Tibial artery (tissue), 4 donors: Measurements from ENCODE around the gene RFWD3.

Experiments
- DNase-seq, 2 donors: peaks; one replicate each; pipeline ENCODE4 v3.0.0-alpha.2; 2019
- H3K27ac ChIP-seq, 2 donors: fragments of 200-600 bp; sonication (generic) in 1 of 2; 1 replicate in 1 of 2; 2 replicates in 1 of 2; pipeline ENCODE4 v1.5.1; 2018 to 2019; ENCODE audit warnings: mild to moderate bottlenecking in 1 of 2
- H3K27me3 ChIP-seq, 2 donors: fragments of 200-600 bp; sonication (generic) in 1 of 2; one replicate each; pipeline versions ENCODE4 v1.5.1 to v1.6.0; 2016 to 2019
- H3K36me3 ChIP-seq, 3 donors: fragments of 200-600 bp; sonication (generic) in 2 of 3; one replicate each; pipeline ENCODE4 v1.5.1; 2016 to 2019; ENCODE audit warnings: mild to moderate bottlenecking in 2 of 3
- H3K4me1 ChIP-seq, 4 donors: fragments of 200-600 bp; sonication (generic) in 2 of 4; 1 replicate in 3 of 4; 2 replicates in 1 of 4; pipeline ENCODE4 v1.5.1; 2016 to 2019
- H3K4me3 ChIP-seq, 2 donors: fragments of 200-600 bp; sonication (generic) in 1 of 2; 1 replicate in 1 of 2; 2 replicates in 1 of 2; pipeline ENCODE4 v1.5.1; 2018 to 2019; ENCODE audit warnings: mild to moderate bottlenecking in 2 of 2
- H3K9me3 ChIP-seq, 3 donors: fragments of 200-600 bp; sonication (generic) in 1 of 3; one replicate each; pipeline ENCODE4 v1.5.1; 2016 to 2019
- intact Hi-C: fragments of 100-400 bp; cut with DNase I; formaldehyde crosslinking; loops from one replicate; pipeline ENCODE4 v1.15.0; 2023; ENCODE audit warnings: low total_unique reads
- TF ChIP-seq, protein P1 (sequence below), 2 experiments: fragments of 200-600 bp in 1 of 2; fragments of 450-650 bp in 1 of 2; IDR thresholded peaks; one replicate each; pipeline ENCODE4 v1.5.1; 2017 to 2019; ENCODE audit warnings: antibody characterized with exemption in 2 of 2, mild to moderate bottlenecking in 1 of 2, moderate library complexity in 1 of 2

Gene RFWD3

DNA sequence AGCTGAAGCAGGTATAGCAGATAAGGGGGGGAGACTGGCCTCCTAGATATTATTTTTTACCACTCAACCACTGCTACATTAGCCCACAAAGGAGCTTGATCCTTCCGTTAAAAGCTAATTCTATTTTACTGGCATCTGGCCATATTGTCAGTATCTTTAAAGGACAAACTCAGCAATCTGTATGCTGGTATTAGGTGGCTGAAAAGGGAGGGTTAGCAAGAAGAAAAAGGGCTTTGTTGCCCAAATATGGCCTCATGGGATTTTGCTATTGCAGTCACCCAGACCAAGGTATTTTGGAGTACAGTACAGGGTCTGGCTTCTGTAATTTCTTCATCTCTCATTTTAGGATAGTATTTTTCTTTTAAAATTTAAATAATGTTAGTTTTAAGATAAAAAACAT lies 14.4 kb downstream of the RFWD3 start:
- TF ChIP-seq, protein P1, sequence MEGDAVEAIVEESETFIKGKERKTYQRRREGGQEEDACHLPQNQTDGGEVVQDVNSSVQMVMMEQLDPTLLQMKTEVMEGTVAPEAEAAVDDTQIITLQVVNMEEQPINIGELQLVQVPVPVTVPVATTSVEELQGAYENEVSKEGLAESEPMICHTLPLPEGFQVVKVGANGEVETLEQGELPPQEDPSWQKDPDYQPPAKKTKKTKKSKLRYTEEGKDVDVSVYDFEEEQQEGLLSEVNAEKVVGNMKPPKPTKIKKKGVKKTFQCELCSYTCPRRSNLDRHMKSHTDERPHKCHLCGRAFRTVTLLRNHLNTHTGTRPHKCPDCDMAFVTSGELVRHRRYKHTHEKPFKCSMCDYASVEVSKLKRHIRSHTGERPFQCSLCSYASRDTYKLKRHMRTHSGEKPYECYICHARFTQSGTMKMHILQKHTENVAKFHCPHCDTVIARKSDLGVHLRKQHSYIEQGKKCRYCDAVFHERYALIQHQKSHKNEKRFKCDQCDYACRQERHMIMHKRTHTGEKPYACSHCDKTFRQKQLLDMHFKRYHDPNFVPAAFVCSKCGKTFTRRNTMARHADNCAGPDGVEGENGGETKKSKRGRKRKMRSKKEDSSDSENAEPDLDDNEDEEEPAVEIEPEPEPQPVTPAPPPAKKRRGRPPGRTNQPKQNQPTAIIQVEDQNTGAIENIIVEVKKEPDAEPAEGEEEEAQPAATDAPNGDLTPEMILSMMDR (IDR thresholded peaks at IDR 0.05) = no peak
- no peak for DNase-seq
- Histone ChIP-seq H3K27ac (no peak overlapping the region), H3K36me3 (peaks cover 11 to 58% (median 29%) of the 10 kb centered on the region in 3 donors), H3K4me1 (no peaks in the 10 kb centered on the region), H3K27me3 (no peaks in the 10 kb centered on the region), H3K4me3 (no peak overlapping the region), H3K9me3 (no peaks in the 10 kb centered on the region)
- intact Hi-C loops = no loop called here

DNA sequence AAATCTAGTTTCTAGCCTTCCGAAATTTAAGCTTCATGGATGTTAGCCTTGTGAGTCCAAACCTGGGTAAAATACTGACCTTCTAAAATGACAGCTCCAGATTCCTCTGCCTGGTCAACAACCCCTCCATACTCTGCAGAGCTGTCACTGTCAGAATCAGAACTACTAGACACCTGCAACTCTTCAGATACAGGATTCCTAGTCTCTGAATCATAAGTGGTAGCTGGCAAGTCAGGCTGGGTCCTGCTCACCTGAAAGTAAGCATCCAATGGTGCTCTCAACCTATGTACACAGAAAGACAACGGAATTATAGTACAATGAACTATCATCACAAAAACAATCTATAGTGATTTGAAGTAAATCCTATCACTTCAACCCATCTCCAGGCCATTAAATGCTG lies 14.8 kb downstream of the RFWD3 start:
- H3K27me3 ChIP-seq = no peaks in the 10 kb centered on the region
- no peak overlapping the region for H3K4me3 ChIP-seq
- no peak for DNase-seq
- intact Hi-C loops = no loop called here
- H3K36me3 ChIP-seq = peaks cover 11 to 56% (median 30%) of the 10 kb centered on the region in 3 donors
- H3K4me1 ChIP-seq = no peaks in the 10 kb centered on the region
- no peak overlapping the region for H3K27ac ChIP-seq
- no peaks in the 10 kb centered on the region for H3K9me3 ChIP-seq
- TF ChIP-seq, protein P1 (IDR thresholded peaks at IDR 0.05) = no peak

DNA sequence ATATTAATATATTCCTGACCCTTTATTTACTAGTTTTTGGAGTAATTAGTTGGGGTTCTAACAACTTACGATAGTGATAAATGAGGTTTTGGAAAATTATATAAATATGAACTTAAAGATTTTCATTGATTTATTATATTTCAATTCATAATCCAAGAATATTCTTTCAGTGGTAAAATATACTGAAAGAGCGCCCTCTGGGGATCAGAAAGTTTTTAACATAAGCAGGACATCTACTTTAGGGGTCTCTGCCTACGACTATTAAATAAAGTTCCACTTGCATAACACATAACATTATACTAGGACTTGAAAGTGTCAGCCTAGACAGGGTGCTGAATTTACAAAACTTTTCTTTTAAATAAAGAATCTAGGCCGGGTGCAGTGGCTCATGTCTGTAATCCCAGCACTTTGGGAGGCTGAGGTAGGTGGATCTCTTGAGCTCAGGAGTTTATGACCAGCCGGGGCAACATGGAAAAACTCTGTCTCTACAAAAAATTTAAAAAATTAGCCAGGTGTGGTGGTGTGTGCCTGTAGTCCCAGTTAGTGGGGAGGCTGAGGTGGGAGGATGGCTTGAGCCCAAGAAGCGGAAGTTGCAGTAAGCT lies 15.6 kb downstream of the RFWD3 start:
- no peak overlapping the region for H3K4me3 ChIP-seq
- TF ChIP-seq, protein P1 (IDR thresholded peaks at IDR 0.05) = no peak
- H3K9me3 ChIP-seq = no peaks in the 10 kb centered on the region
- intact Hi-C loops = no loop called here
- no peaks in the 10 kb centered on the region for H3K27me3 ChIP-seq
- DNase-seq = no peak
- no peaks in the 10 kb centered on the region for H3K4me1 ChIP-seq
- H3K36me3 ChIP-seq = peaks cover 11 to 63% (median 37%) of the 10 kb centered on the region in 3 donors
- no peak overlapping the region for H3K27ac ChIP-seq

DNA sequence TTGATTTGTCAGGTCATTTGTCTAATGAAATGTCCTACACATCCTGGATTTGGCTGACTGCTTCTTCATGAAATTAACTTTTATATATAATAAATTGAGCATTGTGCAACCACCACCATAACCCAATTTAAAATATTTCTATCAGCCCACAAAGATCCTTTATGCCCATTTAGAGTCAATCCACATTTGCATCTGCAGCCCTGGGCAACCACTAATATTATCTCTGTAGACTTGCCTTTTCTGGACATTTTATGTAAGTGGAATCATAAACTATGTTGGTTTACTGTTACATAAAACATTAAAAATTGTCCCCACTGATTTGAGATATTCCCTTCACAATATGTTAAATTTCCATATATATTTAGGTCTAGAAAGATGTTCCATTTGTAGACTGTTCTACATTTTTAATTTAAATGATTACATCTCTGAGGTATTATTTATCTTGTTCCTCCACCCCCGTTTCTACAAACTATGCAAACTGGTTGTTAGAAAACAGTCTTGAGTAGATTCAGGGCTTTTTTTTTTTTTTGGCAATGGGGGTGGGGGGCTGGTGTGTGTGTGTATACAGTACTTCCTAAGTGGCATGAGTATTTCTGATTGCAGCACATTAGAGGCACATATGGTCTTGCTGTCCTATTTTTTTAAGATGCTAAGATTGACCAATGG lies 16.7 kb downstream of the RFWD3 start:
- Histone ChIP-seq H3K4me3 (no peak overlapping the region), H3K4me1 (no peaks in the 10 kb centered on the region), H3K36me3 (peaks cover 11 to 67% (median 47%) of the 10 kb centered on the region in 3 donors), H3K27me3 (no peaks in the 10 kb centered on the region), H3K9me3 (no peaks in the 10 kb centered on the region), H3K27ac (no peak overlapping the region)
- TF ChIP-seq, protein P1 (IDR thresholded peaks at IDR 0.05) = no peak
- intact Hi-C loops = no loop called here
- no peak for DNase-seq

DNA sequence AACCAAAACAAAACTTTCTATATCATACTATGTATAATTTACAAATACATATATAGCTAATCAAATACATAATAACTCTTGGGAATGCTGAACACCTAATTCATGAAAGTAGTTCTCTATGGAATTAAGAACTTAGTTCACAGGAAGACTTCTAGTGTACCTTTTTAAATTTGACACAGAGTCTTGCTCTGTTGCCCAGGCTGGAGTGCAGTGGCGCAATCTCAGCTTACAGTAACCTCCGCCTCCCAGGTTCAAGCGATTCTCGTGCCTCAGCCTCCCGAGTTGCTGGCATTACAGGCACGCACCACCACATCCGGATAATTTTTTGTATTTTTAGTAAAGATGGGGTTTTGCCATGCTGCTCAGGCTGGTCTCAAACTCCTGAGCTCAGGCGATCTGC lies 24.7 kb downstream of the RFWD3 start:
- peaks cover 42 to 91% (median 72%) of the 10 kb centered on the region in 3 donors for H3K36me3 ChIP-seq
- H3K9me3 ChIP-seq = no peaks in the 10 kb centered on the region
- TF ChIP-seq, protein P1 (IDR thresholded peaks at IDR 0.05) = no peak
- H3K27me3 ChIP-seq = no peaks in the 10 kb centered on the region
- H3K4me3 ChIP-seq = no peak overlapping the region
- no peaks in the 10 kb centered on the region for H3K4me1 ChIP-seq
- intact Hi-C loops = no loop called here
- no peak for DNase-seq
- H3K27ac ChIP-seq = no peak overlapping the region
